NCI-H128 (cell line): ENCODE results near the gene DAZL.

Source experiments
- DNase-seq: peaks from one replicate; lab custom pipeline; 2025; ENCODE audit not compliant: unreplicated experiment; lab: John Stamatoyannopoulos, UW

The DAZL gene

DNA sequence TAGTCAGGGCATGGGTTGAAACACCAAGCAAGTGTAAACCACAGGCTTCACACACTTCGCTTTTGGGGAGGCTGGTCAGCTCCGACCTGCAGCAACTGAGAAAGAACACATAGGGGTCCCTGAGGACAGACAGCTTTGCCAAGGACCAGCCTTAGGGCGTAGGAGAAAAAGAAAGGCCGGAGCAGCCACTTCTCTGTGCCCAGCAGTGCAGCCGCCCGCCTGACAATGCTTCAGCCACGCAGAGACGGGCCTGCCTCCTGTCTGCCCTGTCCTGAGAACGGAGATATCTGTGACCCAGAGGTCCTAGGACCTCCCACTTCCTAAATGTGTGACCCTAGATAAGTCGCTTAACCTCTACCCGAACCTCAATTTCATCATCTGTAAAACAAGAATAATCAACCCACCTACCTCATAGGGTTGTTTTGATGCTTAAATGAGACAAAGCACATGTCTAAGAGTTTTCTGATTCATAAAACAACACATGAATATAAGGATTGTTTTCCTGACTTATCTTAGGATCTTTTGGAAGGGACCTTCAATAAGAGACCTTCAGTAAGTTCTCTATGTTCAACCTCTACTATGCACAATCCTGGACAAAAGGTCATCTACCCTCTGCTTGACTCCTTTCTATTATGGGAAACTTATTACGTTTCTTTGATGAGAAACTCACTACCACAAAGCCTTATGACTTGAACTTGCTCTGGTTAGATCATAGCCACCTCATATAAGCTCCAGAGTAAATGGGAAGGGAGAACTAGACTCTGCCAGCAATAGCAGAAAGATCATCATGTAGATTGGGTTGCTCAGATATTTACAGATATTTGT, 58.8 kb downstream of the DAZL start:
- DNase-seq, result no peak

DNA sequence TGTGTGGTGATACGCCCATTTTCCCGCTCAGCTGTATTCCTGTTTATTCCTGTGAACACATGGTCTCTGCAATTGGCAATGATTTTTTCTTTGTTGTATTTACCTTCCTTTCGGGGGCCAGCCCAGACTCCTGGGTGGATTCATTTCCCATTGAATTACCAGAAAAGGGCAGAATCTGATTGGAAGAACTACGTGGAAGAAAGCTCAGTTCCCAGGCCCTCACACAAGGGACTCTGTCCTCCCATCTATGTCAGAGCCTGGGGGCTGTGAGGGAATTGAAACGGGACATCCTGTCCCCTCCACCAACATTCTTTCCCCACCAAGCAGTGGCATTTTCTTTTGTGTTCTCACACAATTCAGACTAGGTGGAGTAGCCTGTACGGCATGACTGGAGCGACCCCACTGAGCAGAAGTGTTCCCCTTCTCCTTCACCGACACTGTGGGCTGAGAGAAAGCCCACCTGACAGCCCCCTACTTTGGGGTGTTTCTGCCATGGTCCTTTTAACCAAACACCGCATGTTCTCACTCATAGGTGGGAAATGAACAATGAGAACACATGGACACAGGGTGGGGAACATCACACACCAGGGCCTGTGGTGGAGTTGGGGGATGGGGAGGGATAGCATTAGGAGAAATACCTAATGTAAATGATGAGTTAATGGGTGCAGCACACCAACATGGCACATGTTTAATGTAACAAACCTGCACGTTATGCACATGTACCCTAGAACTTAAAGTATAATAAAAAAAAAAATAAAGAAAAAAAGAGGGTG, 59.6 kb downstream of the DAZL start:
- DNase-seq, result no peak

DNA sequence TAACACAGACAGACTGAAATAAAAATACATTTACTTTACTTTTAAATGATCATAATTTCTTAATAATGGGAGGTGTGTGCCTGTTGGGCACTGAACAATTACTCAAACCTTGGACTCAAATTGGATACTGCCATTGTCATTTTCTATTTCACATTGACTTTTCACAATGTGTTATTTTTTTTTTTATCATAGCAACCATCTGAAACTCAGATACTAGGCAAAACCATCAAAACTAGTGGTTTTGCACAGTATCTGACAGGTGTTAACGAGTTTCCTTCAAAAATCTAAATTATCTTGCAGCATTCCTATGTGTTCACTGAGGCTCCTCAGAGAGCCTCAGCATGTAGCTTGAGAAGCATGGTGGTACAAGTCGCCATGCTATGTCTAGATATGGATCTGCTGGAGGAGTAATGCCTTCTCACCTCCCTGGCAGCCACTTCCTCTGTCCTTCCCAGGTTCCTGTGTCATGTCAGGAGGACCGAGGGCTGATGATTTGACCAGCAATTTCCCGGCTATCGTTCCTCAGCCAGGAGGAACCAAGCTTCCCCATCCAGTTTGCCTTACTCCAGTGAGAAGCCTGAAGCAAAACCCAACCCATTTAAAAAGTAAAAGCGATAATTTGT, 61.9 kb downstream of the DAZL start:
- DNase-seq, result no peak

DNA sequence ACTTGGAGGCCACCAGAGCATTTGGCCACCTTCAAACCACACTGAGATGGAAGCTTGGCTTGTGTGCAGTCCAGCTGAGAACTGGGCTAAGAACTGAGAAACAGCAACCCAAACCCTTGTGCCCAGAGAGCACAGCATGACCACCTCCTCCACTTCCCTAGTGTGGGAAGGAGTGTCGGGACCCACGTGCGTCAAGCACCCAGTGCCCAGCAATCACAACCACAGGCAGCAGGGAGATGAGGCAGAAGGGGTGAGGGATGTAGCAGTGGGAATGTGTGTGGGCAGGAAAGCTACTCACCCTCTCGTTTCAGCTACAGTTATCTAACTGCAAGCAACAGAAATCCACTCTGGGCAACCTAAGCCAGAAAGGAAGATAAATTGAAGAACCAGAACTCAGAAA, 66.7 kb downstream of the DAZL start:
- no peak for DNase-seq

DNA sequence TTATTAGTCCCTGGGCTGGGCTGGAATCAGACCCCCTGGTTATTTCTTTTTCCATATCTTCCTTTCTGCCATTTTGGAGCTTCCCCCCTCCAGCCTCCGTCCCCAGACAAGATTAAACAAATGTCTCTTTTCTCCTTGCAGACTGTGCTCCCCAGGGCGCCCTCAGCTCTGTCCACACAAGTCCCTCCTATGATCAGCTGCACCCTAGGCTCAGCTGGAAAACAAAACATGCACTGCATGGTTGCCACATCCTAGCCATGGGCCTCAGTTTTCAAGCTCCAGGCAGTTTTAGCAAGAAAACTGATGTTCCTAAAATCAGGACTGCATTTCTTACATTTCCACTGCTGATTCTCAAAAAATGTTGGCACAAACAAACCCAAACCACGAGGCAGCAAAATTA, 68.2 kb downstream of the DAZL start:
- DNase-seq, result no peak
